GM18507 (cell line): ENCODE data around the gene COL24A1.
"Not testable (repeated sequence)": the region's sequence is repeated elsewhere in the genome, so short reads cannot be mapped to it uniquely, and the experiment has no call there.

ENCODE experiments used
- DNase-seq: peaks from one replicate; pipeline ENCODE4 v3.0.0; 2011; ENCODE audit warnings: low read depth; ENCODE audit not compliant: insufficient read length; ENCODE audit errors: extremely low spot score
- FAIRE-seq: peaks from 2 replicates; lab custom pipeline; 2011; peaks lifted over from hg19 to GRCh38; lab: Jason Lieb, UNC

The COL24A1 gene

GRCh38 chr1:85734931-85735330 lies 421.6 kb downstream of the COL24A1 start:
- FAIRE-seq, result no peak

GRCh38 chr1:85718678-85719340 lies 437.8 kb downstream of the COL24A1 start:
- no peak for DNase-seq
- no peak for FAIRE-seq

More at GRCh38 chr1:85734931-85735330, 421.6 kb downstream of the COL24A1 start:
- DNase-seq, result no peak

GRCh38 chr1:85714418-85715114 lies 442.0 kb downstream of the COL24A1 start:
- FAIRE-seq, DNase-seq: not testable (repeated sequence)

- FAIRE-seq, result no peak
- DNase-seq, result no peak
Measured at GRCh38 chr1:85708829-85709227, 447.7 kb downstream of the COL24A1 start.

- peak; percentile 69 for DNase-seq
- peak; percentile 97 for FAIRE-seq
Measured at GRCh38 chr1:85707990-85708828, 448.4 kb downstream of the COL24A1 start, which contains the start of gene ZNHIT6. TSS of gene ZNHIT6 (minus strand) at chr1:85708433. CDS start at chr1:85708284, 149 bp downstream.

GRCh38 chr1:85707267-85707989 lies 449.1 kb downstream of the COL24A1 start:
- DNase-seq (no peak), FAIRE-seq (no peak)

GRCh38 chr1:85705940-85706339 lies 450.6 kb downstream of the COL24A1 start:
- FAIRE-seq (no peak), DNase-seq (no peak)

GRCh38 chr1:85700422-85700821 lies 456.1 kb downstream of the COL24A1 start:
- no peak for DNase-seq
- peak; percentile 24 for FAIRE-seq

- FAIRE-seq (no peak), DNase-seq (no peak)
Measured at GRCh38 chr1:85697895-85698294, 458.7 kb downstream of the COL24A1 start.

- DNase-seq (no peak), FAIRE-seq (no peak)
Measured at GRCh38 chr1:85692730-85693314, 463.8 kb downstream of the COL24A1 start.

- FAIRE-seq (no peak), DNase-seq (no peak)
Measured at GRCh38 chr1:85689775-85690404, 466.7 kb downstream of the COL24A1 start.

- no peak for FAIRE-seq
Measured at GRCh38 chr1:85683292-85684025, 473.1 kb downstream of the COL24A1 start.

GRCh38 chr1:85681087-85681486 lies 475.5 kb downstream of the COL24A1 start:
- no peak for FAIRE-seq
- DNase-seq, result no peak

More at GRCh38 chr1:85683292-85684025, 473.1 kb downstream of the COL24A1 start:
- DNase-seq, result no peak
